GM21529 (cell line): Measurements from ENCODE around the gene RPL36.
"Not testable (repeated sequence)": the region's sequence is repeated elsewhere in the genome, so short reads cannot be mapped to it uniquely, and the experiment has no call there.

Experiments used
- ATAC-seq: cut with Tn5 transposase; IDR thresholded peaks from one replicate; pipeline ENCODE4 v1.9.1; 2021; ENCODE audit not compliant: unreplicated experiment

RPL36 gene

DNA sequence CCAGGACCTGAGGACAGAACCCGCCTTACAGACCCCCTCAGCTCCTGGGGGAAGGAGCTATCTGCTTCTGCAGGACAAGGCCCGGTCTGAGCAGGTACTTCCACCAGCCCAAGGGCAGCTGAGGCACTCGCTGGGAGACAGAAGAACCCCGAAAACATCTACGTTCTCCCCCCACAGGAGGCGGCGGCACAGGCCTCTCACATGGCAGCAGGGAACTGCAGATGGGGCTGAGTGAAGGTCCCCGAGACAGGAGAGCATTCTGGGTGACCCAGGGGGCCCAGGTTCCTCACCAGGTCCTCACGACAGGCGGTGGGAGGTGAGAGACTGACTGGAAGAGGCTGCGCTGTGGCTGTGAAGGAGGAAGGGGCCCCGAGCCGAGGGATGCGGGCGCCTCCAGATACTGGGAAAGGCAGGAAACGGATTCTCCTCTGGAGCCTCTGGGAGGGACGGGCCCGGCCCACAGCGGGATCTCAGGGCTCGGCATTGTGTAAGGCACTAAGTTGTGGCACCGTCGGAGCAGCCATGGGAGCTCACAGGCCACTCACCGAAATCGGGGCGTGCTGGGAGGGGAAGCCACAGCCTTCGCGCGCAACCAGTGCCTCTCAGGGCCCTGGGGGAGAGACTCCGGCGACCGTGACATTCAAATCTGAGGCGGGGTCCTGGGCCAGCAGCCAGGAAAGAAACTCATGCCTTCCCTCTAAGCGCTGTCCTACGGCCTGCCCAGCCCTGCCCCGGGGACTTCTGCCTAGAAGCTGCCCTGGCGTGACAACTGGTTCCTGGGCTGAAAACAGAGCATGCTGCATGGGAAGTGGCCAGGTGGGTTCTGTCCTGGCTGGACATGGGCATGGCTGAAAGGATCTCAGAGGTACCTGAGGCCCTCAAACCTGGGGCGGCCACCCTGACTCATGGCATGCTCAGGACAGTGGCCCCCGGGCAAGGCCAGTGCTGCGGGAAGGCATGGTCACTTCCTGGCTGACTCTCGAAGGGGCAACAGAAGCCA is 14.0 kb downstream of the RPL36 start:
- ATAC-seq, result no peak

DNA sequence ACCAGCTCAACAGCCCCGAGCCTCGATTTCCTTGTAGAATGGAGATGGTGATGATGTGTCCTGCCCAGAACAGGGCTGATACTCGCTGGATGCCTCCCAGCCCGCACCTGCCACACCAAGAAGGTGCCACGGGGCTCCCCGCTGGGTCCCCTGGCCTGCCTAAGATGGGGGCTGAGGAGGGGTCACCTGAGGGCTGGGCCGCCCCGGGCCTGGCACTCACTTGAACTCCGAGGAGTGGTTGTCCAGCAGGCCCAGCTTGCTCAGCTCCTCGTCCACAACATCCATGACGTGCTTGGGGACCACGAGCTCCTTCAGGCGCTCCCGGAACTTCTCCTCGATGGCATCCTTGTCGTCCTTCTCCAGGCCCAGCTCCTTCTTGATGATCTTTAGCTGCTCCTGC is 15.5 kb downstream of the RPL36 start:
- no peak for ATAC-seq

DNA sequence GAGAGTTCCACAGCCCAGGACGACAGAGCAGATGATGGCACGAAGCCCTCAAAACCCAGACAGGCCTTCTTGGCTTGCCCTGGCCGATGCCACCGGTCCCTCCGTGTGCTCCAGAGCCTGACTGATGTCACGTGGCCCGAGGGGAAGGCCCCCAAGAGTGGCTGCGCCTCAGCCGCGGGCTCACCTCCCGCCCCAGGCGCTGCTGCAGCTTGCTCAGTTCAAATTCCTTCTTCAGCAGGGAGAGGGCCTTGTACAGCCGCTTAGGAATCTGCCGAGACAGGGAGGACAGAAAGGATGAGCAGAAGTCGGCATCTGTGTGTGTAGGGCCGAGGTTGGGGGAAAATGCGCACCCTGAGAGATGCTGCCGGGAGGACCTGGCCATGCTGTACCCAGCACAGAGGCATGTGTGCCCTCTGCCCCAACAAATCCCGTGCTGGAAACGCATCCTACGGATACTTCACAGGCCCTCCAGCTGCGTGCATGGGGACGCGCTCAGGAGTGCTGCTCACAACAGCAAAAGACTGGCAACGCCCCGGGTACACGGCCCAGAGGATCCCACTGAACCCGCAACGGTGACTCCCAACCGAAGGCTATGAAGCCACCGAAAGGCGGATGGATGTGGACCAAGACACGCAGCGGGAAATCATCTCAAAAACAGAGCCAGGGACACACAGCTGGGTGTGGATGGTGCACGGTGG is 16.9 kb downstream of the RPL36 start:
- no peak for ATAC-seq

DNA sequence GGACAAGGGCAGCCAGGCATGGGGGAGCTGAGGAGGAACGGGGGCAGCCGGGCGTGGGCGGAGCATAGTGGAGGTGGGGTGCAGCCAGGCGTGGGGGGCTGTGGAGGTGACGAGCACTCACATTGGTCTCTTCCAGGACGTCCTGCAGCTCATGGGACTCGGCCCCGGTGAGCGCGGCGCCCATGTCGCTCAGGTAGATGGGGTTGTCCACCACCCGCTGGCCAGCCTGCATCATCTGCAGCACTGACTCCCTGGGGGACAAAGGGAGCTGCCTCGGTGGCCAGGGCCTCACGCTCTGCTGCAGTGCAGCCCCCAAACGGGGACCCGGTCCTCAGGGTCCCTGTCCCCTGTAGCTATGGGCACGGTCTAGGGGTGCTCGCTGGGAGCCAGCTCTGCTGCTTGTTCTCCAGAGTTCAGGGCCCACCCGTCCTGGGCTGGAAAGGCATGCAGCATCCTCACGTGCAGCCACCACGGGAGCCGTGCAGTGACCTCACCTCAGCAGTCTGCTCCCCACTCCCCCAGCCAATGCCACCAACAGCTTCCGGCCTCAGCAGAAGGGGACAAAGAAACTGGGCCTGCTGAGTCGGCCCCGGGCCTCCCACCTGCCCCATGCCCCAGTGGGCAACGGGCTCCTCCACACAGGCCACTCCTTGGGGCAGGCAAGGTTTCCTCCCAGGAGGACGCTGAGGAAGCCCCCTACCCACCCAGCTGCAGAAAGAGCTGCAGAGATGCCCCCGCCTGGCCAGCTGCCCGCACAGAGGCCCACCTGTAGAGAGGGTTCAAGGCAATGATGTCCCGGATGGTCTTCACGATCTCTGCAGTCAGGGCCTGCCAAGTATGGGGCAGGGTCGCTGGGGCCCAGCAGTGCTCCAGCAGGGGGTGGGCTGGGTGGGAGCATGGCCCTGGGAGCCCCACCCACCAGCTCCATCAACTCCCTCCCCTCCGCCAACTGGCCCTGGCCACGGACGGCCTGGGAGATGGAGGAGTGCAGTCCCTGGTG is 17.8 kb downstream of the RPL36 start:
- ATAC-seq, result no peak

DNA sequence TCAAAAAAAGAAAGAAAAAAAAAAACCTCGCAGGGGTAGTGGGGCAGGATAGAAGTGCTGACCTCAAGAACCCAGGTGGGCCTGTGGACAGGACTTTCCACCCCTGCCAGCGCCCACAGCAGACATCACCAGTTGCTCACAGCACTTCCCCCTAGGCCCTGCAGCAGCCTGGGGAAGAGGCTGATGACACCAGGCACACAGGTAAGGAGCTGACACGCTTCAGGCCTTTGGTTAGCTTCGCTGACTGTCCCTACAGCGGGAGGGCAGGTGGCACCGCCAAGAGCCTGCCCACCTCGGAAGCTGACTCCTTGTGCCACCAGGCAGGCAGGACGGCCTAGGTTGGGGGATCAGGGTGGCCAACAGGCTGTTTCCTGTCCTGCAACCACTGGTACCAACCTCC is 20.9 kb downstream of the RPL36 start:
- no peak for ATAC-seq

DNA sequence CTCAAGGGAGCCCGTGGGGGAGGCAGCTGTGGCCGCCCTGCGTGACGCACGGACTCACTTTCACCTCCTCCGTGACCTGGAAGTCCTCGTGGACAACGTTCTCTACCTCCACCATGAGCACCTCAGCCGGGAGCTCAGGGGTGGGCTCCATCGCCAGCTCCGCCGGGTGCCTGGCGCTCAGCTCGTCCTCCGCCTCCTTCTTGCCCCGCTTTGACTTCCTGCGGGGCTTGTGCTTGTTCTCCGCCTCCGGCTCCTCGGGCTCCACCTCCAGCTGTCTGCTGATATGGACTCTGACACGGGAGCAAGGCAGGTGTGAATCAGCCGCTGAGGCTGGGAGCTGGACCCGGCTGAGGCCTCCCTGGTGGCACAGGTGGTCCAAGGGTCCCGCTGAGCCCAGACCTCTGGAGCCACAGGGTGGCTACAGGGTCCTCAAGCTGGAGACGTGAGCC is 21.6 kb downstream of the RPL36 start:
- ATAC-seq, result no peak

DNA sequence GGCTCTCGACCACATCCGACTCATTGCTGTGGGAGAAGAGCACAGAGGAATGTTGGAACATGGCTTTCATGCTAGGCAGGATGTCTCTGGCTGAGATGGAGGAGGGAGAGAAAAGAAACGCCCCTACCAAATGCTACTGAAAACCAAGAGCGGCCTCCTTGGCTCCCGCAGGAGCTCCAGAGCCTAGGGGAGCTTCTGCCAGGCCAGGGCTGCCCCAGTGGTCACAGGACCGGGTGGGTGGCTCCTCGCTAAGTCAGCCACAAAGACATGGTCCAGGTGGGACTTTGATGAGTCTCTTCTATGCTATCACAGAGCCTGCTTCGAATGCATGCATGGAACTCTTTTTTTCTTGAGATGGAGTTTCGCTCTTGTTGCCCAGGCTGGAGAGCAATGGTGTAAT is 23.1 kb downstream of the RPL36 start:
- no peak for ATAC-seq

DNA sequence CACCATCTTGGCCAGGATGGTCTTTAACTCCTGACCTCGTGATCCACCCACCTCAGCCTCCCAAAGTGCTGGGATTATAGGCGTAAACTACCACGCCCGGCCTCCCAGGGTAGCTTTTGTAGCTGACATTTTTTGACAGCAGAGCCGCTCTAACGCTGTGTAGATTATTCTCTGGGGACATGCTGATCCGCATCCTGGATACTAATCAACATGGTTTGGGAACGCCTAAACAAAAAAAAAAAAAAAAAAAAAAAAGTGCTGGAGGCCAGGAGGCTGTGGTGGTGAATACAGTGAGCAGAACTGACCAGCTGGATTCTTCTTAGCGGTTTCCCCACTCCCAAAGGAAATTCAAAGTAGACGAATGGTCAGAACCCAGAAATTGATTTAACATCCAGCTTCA is 24.7 kb downstream of the RPL36 start:
- no peak for ATAC-seq

DNA sequence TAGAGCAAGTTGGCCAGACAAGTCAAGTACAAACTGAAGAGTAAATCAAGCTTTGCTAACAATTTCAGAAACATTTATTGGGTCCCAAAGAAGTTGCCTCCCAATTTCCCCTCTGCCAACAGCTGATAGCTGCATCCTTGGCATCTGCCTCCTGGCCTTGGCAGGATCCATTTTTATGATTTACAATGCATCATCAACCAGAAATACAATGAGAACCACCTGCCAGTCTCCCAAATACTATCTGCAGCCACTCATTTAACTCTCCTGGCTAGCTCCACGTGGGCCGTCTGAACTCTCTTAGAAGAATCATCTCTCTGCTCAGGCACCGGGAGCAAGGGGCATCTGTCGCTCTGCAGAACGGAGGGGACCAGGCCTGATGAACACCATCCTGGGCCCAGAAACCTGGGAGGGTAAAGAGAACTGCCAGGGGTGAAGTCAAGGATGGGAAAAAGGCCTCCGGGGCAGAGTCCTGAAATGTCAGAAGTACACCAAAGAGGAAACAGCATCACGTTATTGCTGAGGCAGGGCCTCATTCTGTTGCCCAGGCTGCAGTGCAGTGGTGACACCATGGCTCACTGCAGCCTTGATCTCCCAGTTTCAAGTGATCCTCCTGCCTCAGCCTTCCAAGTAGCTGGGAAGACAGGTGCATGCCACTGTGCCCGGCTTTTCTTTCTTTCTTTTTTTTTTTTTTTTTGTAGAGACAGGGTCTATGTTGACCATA is 27.3 kb downstream of the RPL36 start:
- ATAC-seq, result no peak

DNA sequence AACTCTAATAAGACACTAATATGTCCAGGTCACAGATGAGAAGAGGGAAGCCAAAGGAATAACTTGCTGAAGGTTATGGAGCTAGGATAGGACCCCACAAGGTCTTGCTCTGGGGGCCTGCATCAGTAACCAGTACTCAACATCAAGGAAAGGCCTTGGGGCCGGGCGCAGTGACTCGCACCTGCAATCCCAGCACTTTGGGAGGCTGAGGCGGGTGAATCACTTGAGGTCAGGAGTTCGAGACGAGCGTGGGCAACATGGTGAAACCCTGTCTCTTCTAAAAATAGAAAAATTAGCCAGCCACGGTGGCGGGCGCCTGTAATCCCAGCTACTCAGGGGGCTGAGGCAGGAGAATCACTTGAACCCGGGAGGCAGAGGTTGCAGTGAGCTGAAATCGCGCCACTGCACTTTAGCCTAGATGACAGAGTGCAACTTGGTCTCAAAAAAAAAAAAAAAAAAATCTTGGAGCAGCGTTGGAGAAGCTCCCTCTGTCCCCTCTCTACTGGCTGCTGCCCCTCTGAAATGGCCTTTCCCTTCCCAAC is 28.0 kb downstream of the RPL36 start:
- no peak for ATAC-seq

DNA sequence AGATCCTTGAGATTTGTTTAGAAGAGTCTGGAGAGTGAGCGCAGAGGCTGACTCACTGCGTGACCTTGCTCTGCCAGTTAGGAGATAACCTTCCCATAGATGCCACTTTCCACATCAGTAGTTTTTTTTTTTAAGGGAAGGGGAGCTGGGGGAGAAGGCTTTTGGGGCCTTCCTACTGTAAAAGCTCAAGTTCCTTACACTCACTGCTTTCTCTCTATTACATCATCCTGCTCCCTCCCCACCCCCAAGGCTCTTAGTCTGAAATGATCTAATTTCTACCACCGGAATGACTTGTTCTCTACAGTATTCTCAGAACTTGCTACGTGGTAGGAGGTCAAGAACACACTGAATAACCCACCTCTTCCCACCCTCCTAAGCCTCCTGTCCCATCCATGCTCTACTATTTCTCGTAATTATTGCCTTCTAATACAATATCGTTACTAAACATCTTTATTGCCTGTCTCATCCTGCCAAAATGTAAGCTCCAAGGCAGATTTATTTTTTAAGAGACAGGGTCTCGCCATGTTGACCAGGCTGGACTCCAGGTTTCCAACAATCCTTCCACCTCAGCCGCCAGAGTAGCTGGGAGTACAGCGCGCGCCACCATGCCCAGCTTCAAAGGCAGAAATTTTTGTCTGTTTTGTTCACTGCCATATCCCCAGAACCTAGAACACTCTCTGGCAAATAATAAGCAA is 28.6 kb downstream of the RPL36 start:
- no peak for ATAC-seq

DNA sequence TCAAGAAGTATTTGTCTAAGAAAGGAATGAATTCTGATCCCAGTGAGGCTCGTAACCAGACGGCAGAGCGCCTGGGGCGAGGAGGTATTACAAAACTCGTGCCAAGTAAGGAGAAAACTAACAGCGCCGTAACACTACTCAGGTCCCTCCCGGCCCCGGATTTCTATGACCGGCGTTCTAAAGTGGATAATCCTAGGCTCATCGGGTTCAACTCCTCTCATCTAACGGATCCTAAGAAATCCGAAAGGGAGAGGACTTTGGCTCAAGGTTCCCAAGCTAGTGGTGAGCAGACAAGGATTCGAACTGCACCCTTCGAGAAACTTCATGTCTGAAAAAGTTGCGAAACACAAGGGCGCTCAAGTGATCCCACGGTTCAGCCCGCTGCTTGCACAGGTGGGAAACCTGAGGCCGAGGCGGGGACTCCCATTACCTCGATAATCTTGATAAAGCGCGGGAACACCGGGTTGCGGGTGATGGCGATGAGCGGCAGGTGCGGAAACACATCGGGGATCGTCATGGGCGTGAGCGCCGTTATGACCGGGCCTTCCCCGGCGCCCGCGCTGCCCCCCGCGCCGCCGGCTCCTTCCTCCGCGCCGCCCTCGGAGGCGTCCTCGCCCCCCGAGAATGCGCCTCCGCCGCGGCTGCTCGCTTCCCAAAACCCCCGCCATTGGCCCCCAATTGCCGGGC is 29.3 kb downstream of the RPL36 start:
- ATAC-seq, result peak; percentile 2

DNA sequence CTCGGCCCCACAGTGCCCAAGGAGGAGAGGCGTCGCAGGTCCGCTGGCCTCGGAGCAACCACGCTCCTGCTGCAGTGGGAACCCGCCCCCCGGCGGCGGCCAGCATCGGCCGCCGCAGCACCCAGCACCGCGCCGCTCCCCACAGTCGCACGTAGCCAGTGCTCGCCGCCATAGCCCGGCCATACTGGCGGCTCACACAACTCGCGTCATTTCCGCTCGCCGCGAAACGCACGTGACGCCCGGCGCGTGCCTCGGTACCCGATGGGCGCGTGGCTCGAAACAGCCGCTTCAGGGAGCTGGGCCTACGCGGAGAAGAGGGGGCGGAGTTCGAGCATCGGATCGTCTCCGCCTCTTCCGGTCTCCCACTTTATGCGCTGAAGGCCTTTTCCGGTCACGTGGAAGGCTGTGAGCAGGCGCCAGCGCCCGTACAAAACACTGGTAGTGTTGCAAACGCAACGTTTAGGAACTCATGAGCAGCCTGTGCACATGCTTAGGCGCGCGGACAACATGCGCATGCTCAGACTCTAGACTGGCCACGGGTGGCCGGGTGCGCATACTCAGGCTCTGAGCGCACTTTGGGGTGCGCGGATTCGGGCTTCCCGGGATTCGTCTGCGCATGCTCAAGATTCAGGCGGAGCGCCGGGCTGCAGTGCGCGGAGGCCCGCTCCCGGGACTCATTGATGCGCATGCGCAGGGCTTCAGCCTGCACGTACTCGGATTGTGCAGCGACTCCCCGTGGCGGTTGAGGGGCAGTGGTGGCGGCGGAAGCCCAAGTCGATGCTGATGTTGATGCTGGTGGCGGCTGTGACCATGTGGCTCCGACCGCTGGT is 30.1 kb downstream of the RPL36 start, which contains the start of the genes CATSPERD and LONP1:
Gene CATSPERD, plus strand, starts transcription at position 677 of the 830 bp plus-strand sequence. Its CDS starts 101 bp downstream, at position 778.
Gene LONP1, minus strand, starts transcription at position 186 of the 830 bp plus-strand sequence. Its CDS starts 14 bp downstream, at position 172.
- peak; percentile 85 for ATAC-seq

DNA sequence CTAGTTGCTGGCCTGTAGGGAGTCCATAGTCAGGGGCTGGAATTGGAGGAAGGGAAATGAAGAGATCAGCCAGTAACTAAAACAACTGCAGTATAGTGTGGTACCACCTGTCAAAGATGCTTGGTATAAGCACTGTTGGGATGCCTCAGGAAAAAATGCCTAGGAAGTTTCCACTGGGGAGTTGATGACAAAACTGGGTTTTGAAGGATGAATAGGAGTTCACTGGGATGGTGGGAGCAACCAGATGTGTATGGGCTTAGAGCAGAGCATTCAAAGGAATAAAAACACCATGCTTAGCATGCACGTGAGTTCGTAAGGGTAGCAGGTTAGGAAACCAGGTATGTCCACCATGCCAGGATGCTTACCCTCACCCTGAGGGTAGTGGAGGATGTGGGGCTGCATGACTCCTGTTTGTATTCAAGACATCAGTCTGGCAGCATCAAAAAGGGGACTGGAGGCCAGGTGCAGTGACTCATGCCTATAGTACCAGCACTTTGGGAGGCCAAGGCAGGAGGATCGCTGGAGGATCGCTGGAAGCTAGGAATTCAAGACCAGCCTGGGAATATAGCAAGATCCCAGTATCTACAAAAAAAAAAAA is 37.5 kb downstream of the RPL36 start:
- ATAC-seq, result no peak

DNA sequence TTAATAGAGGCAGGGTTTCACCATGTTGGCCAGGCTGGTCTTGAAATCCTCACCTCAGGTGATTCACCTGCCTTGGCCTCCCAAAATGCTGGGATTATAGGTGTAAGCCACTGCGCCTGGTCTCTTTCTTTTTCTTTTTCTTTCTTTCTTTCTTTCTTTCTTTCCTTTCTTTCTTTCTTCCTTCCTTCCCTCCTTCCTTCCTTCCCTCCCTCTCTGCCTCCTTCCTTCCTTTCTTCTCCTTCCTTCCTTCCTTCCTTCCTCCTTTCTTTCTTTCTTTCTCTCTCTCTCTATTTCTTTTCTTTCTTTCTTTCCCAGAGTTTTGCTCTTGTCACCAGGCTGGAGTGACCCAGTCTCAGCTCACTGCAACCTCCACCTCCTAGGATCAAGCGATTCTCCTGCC is 43.1 kb downstream of the RPL36 start:
- not testable (repeated sequence) for ATAC-seq

DNA sequence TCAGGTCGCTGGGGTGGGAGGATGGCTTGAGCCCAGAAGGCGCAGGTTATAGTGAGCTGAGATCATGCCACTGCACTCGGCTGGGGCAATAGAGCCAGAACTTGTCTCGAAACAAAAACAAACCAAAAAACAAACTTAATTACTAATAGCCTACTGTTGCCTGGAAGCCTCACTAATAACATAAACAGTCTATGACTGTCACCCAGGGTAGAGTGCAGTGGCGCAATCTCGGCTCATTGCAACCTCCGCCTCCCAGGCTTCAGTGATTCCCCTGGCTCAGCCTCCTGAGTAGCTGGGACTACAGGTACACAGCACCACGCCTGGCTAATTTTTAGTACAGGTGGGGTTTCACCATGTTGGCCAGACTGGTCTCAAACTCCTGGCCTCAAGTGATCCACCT is 48.3 kb downstream of the RPL36 start:
- ATAC-seq, result no peak
